Loucy (cell line): ENCODE measurements around the gene ESYT2.

Source experiments
- CTCF ChIP-seq: fragments of 200-600 bp; sonication (generic); conservative IDR thresholded peaks from 2 replicates; pipeline ENCODE4 v1.5.1; 2014; ENCODE audit warnings: mild to moderate bottlenecking, antibody characterized with exemption, low read length
- EZH2phosphoT487 ChIP-seq: fragments of 200-600 bp; IDR thresholded peaks from 2 replicates; pipeline ENCODE4 v1.6.1; 2018; ENCODE audit warnings: antibody characterized with exemption, mild to moderate bottlenecking, moderate library complexity, borderline replicate concordance

- TF ChIP-seq CTCF (no peak), EZH2phosphoT487 (no peak)
Measured at GRCh38 chr7:158811461-158811860, 17.8 kb downstream of the ESYT2 start.
